ENCODE data around the gene BBS9.
A peak's percentile ranks its signal among the peaks of the same experiment; 100 is the strongest.
"Not testable (repeated sequence)": the region's sequence is repeated elsewhere in the genome, so short reads cannot be mapped to it uniquely, and the experiment has no call there.

BBS9 gene

GRCh38 chr7:33457039-33457438 lies 327.7 kb downstream of the BBS9 start:
- intact Hi-C loops (cut with DNase I), result no loop called here
- DNase-seq, result no peak

- intact Hi-C loops (cut with DNase I), result no loop called here
- DNase-seq, result no peak
These were observed 329.2 kb downstream of the BBS9 start for GRCh38 chr7:33458581-33458980.

DNA sequence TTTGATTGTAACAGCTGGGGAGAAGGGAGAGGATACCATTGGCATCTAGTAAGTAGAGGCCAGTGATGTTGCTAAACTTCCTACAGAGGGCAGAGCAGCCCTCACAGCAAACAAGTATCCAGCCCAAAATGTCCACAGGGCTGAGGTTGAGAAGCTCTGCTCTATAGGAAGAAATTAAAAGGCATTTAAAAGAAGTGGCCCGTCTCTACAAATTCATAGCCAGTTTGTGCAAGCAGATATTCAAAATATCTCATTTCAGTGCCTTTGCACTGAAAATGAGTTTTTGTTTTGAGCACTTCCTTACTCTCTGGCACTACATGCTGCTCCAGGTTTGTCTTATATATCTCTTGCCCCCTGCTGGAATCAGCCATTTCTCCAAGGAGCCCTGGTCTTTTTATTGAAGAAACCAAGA lies 330.0 kb downstream of the BBS9 start:
- DNase-seq, result peak in 8 of 42 donors; percentile 3 to 52 (median 18)

GRCh38 chr7:33463131-33463530 lies 333.8 kb downstream of the BBS9 start:
- no peak for DNase-seq

More for the DNA sequence above, 330.0 kb downstream of the BBS9 start:
- intact Hi-C loops (cut with DNase I), result no loop called here

GRCh38 chr7:33466203-33466602 lies 336.8 kb downstream of the BBS9 start:
- intact Hi-C loops (cut with DNase I), result no loop called here
- DNase-seq, result no peak

More at GRCh38 chr7:33463131-33463530, 333.8 kb downstream of the BBS9 start:
- intact Hi-C loops (cut with DNase I), result no loop called here

- intact Hi-C loops (cut with DNase I), result no loop called here
These were observed 342.4 kb downstream of the BBS9 start for GRCh38 chr7:33471636-33472242.

GRCh38 chr7:33472348-33473025 lies 343.1 kb downstream of the BBS9 start:
- DNase-seq, result no peak
- intact Hi-C loops (cut with DNase I), result no loop called here

More at GRCh38 chr7:33471636-33472242, 342.4 kb downstream of the BBS9 start:
- peak in 2 of 42 donors; percentile 12 to 20 for DNase-seq

GRCh38 chr7:33477719-33478480 lies 348.5 kb downstream of the BBS9 start:
- no peak for DNase-seq
- intact Hi-C loops (cut with DNase I), result no loop called here

GRCh38 chr7:33484476-33484875 lies 355.1 kb downstream of the BBS9 start:
- DNase-seq; intact Hi-C loops (cut with DNase I): not testable (repeated sequence)

DNA sequence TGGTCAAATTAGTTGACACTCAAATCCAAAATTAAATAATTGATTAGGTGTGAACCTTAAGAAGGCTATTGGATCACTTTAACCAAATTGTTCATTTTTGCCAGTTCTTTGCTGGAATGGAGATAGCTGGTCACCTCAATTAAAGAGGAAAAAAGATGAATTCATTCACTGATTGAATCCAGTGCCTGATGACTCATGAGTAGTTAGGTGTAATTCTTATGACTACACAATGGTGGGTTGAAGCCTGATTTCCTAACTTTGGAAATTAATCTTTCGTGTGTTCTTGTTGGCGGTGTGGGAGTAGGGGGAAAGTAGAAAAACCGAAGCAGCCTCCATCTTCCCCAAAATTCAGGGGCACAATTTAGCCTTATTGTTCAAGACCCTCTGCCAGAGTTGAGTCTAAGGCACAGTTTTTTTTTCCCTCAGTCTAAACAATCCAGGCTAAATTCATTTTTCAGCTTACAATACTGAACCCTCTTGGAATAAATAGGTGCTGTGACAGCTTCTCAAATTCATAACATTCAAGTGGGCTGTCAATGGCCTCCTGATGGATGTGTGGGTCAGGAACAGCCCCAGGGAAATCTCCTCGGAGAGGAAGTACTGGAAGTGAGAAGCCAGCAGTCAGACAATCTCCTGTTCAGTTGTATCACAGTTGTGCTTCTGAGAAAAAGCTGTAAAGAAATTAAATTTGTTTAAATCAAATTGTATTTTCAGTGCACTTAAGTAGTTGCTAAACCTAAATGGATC lies 356.6 kb downstream of the BBS9 start:
- intact Hi-C loops (cut with DNase I), result no loop called here
- DNase-seq, result peak in 4 of 42 donors; percentile 2 to 8 (median 4)

DNA sequence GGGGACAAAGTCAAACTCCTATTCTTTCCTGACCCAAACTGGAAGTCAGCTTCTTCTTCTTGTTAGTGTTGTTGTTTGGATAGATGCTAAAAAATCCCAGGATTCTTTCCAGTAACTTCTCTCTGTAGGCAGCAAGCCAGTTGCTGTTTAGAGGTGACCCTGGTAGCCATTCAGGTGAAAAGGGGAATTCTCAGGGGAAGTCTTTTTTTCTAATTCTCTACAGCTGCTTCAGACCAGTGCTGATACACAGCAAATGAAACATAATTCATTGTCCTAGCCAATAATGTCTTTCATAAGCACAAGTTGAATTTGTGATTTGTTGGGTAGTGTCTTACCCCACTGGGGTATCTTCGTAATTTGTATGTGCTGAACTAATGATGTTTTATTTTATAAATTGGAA lies 357.3 kb downstream of the BBS9 start:
- intact Hi-C loops (cut with DNase I), result no loop called here
- DNase-seq, result no peak

DNA sequence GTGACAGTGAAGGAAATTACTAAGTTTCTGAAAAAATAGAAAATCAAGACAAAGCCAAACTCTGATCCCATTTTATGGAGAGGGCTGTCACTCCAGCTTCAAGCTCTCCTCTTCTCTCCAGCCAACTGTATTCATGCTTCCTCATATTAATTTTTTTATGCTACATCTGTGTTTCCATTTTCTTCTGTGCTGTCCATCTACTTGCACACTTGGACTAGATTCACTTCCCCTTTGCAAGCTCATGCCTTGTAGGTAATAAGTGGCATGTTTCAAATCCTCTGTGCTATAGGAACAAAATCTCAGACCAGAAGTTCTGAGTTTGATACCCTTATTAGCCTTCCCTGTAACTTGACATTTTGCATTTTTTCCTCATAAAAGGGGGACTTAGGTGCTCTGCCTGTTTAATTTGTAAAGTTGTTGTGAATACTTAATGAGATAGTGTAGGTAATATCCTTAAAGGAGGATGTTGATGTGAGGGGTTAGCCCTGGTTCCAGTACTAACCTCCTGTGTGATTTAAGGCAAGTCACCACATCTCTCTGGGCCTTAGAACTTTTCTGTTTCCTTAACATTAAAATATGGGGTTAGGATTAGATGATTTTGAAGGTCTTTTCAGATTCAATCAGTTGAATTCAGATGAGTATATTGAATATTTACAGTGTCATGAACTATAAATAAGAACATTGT lies 358.8 kb downstream of the BBS9 start:
- intact Hi-C loops (cut with DNase I), result no loop called here
- DNase-seq, result no peak

DNA sequence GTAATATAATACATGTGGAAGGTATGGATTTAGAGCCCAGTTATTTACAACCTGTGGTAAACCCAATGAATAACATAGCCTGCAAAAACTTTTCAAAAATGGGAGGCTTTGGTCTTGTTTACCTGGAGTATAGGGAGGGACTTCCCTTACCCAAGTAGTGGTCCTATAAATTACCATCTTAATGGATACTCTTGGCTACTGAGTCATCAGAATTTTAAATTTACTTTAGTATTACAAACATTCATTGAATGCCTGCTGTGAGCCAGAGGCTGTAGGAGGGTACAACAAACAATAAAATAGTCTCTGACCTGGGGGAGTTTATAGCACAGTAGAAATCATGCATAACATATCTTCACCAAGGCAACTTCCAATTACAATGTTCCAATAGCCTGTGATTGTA lies 365.1 kb downstream of the BBS9 start:
- intact Hi-C loops (cut with DNase I), result no loop called here
- no peak for DNase-seq

DNA sequence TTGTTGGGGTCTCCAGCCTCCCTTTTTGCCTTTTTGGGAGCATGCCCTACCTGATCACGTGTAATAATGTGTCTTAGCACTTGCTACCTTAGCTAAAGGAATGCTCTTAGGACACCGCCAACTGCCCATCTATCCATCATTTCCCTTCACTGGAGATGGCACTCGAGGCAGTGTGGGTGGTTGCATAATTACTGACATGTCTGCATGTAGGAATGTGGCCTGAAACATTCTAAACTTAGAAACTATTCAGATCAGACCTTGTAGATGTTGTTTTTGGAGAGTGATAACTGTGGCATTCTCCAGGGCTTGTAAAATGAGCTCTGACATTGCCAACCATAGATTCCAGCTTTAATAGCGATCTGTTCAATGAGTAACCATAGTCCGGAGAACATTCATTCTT lies 365.8 kb downstream of the BBS9 start:
- intact Hi-C loops (cut with DNase I), result no loop called here
- DNase-seq, result no peak

GRCh38 chr7:33497051-33497450 lies 367.7 kb downstream of the BBS9 start:
- intact Hi-C loops (cut with DNase I), result no loop called here

DNA sequence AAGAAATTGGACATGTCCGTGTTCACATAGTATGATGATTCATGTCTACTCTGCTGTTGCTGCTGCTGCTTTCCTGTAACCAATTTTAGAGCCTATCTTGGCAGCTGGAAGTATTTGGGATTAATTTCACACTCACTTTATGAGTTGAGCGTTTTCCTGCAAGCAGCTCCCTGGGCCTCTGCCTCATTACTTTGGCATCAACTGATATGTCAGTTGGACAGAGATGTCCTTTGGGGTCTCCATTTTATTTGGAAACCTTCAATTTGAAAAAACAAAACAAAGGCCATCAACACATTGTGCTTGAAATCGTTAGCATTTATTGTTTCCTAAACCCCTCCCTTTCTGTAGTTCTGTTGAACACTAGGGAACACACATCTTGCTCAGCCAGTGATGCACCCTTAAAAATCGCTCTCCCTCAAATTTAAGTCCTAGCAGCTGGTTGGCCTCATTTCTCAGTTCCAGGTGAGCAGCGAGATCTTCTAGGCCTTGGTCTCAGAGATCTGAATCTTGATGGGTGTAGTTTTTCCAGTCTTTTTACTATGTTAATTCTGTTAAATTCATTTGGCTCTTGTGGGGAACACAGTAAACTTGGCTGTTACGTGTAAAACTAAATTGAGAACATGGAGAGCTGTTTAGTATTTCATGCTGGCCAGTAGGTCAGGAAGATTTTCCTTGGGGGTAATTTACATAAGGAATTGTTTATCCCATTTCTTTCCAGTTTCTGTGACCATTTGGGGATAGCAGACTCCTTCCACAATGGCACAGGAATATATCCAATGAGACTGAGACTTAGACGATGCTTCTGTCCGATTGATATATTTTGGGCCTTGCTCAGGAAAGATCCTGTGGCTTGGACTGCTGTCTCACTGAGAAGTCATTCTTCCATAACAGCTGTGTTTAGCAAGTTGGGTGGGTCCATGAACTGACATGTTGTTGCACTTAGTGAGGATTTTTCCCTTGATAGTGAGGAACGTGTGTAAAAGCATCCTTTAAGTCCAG lies 371.6 kb downstream of the BBS9 start:
- DNase-seq, result no peak
- intact Hi-C loops (cut with DNase I), result no loop called here

More at GRCh38 chr7:33497051-33497450, 367.7 kb downstream of the BBS9 start:
- no peak for DNase-seq

DNA sequence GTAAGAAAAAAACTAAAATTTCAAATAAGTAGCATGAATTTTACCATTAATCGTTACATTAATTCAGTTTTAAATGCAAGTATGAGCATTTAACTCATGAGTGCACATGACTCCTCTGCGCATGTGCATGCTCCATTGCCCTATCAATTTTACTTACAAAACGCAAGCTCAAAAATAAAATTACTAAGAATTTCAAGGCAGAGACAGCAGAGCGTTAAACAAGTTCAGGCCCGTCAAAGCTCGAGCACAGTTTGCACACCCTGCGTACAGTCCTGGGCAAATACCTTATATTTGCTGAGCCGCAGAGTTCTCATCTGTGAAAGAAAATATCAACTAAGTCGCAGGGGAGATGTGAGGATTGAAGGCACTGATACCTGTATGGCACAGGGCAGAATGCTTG lies 373.6 kb downstream of the BBS9 start:
- intact Hi-C loops (cut with DNase I), result no loop called here

DNA sequence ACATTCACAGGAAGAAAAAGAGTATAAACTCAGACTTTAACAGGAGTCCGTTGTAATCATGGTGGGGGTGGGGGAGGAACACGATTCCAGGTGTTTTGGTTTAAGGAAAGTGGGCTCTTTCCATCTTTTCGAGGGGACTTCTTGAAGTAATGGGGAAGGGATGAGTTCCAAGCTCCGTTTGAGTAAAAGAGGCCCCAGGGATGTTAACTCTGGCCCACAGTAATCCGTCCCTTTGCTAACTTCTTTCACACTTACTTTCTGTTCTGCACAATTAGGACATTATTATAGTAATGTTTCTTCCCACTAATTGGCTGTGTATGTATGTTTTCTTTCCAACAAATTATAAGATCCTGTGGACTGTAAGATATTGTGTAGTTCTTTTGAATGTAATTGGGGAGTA lies 374.4 kb downstream of the BBS9 start:
- intact Hi-C loops (cut with DNase I), result no loop called here
- DNase-seq, result no peak

More for the DNA sequence above, 373.6 kb downstream of the BBS9 start:
- no peak for DNase-seq

Measured in head of caudate nucleus (tissue), 42 donors.